SK-N-SH (cell line): ENCODE data around the gene STIM1. TPM values are rescaled to one million over a fixed set of nuclear protein-coding genes. Genes with fewer than 3 reads are reported as not detected.

Experiments
- CTCF ChIA-PET: fragments of 300-600, 350-600 bp; formaldehyde crosslinking; extraction: SDS; loops from one replicate; lab custom pipeline; 2021; lab: Yijun Ruan, JAX
- POLR2A ChIA-PET: fragments of 350-600 bp; sonication (Branson Sonifier 250); formaldehyde crosslinking; extraction: SDS; loops from one replicate; lab custom pipeline; 2020; ENCODE audit warnings: antibody characterized with exemption, inconsistent platforms; lab: Yijun Ruan, JAX
- DNase-seq: peaks from one replicate; pipeline ENCODE4 v3.0.0; 2012
- H2AFZ ChIP-seq: fragments of 200-600 bp; sonication (generic); 2 replicates; pipeline ENCODE4 v1.8.1; 2016; ENCODE audit warnings: antibody characterized with exemption, mild to moderate bottlenecking, low read depth
- H3F3A ChIP-seq: fragments of 200-600 bp; sonication (generic); replicated peaks from 2 replicates; pipeline ENCODE3; 2016; ENCODE audit warnings: antibody characterized with exemption, mild to moderate bottlenecking; ENCODE audit not compliant: insufficient read depth
- H3K27ac ChIP-seq, 2 experiments: fragments of 200-500 bp in 1 of 2; fragments of 200-600 bp in 1 of 2; sonication (Bioruptor generic) in 1 of 2; sonication (generic), shearing (Covaris generic) in 1 of 2; 2 replicates each; pipeline versions ENCODE4 v1.5.1 to v1.6.1; 2014 to 2016; ENCODE audit warnings: low read depth in 2 of 2, inconsistent platforms in 1 of 2, low read length in 1 of 2, mild to moderate bottlenecking in 1 of 2, mixed read lengths in 1 of 2
- H3K27me3 ChIP-seq: fragments of 200-600 bp; sonication (generic), shearing (Covaris generic); 2 replicates; pipeline ENCODE4 v1.6.1; 2016; ENCODE audit warnings: mixed run types; ENCODE audit not compliant: insufficient read depth
- H3K36me3 ChIP-seq, 2 experiments: fragments of 200-500 bp in 1 of 2; fragments of 200-600 bp in 1 of 2; sonication (Bioruptor generic) in 1 of 2; sonication (generic) in 1 of 2; replicated peaks in 1 of 2; 2 replicates each; pipeline versions ENCODE3 to v1.5.1; 2014 to 2016; ENCODE audit warnings: low read length in 1 of 2, mild to moderate bottlenecking in 1 of 2; ENCODE audit not compliant: insufficient read depth in 2 of 2, control insufficient read depth in 1 of 2
- H3K4me1 ChIP-seq, 2 experiments: fragments of 200-500 bp in 1 of 2; fragments of 200-600 bp in 1 of 2; sonication (Bioruptor generic) in 1 of 2; sonication (generic), shearing (Covaris generic) in 1 of 2; 2 replicates each; pipeline versions ENCODE4 v1.5.1 to v1.6.1; 2014 to 2016; ENCODE audit warnings: low read depth in 1 of 2, low read length in 1 of 2, mixed run types in 1 of 2; ENCODE audit not compliant: insufficient read depth in 2 of 2, control insufficient read depth in 1 of 2
- H3K4me2 ChIP-seq: fragments of 200-600 bp; sonication (generic), shearing (Covaris generic); 2 replicates; pipeline ENCODE4 v1.6.1; 2017; ENCODE audit warnings: mixed run types
- H3K4me3 ChIP-seq, 2 experiments: fragments of 200-500 bp in 1 of 2; fragments of 200-600 bp in 1 of 2; sonication (Bioruptor generic) in 1 of 2; sonication (generic), shearing (Covaris generic) in 1 of 2; 2 replicates each; pipeline versions ENCODE4 v1.5.1 to v1.8.1; 2014 to 2016; ENCODE audit warnings: low read depth in 2 of 2, inconsistent platforms in 1 of 2, low read length in 1 of 2, mild to moderate bottlenecking in 1 of 2, mixed read lengths in 1 of 2, moderate library complexity in 1 of 2
- H3K79me2 ChIP-seq: fragments of 200-600 bp; sonication (generic); 2 replicates; pipeline ENCODE4 v1.8.1; 2017; ENCODE audit warnings: mild to moderate bottlenecking; ENCODE audit not compliant: insufficient read depth
- H3K9ac ChIP-seq: fragments of 200-600 bp; sonication (generic); 2 replicates; pipeline ENCODE4 v1.6.1; 2017; ENCODE audit warnings: mixed run types
- H3K9me2 ChIP-seq: fragments of 200-600 bp; sonication (generic); 2 replicates; pipeline ENCODE4 v1.6.1; 2017; ENCODE audit warnings: mixed run types
- H3K9me3 ChIP-seq: fragments of 200-600 bp; sonication (generic); 2 replicates; pipeline ENCODE4 v1.6.1; 2017; ENCODE audit warnings: mixed run types, mild to moderate bottlenecking, moderate library complexity
- H4K20me1 ChIP-seq: fragments of 200-600 bp; sonication (generic); 2 replicates; pipeline ENCODE4 v1.6.1; 2017; ENCODE audit warnings: mild to moderate bottlenecking, mixed run types; ENCODE audit not compliant: insufficient read depth
- ELF1 ChIP-seq: IDR thresholded peaks from 2 replicates; pipeline ENCODE4 v1.4.0; 2012
- EP300 ChIP-seq, 2 experiments: IDR thresholded peaks; 2 replicates each; pipeline versions ENCODE4 v1.4.0 to v1.6.1; 2012; ENCODE audit warnings: borderline replicate concordance in 1 of 2, low read depth in 1 of 2, low read length in 1 of 2
- FOXJ3 ChIP-seq: sonication (generic); formaldehyde crosslinking; IDR thresholded peaks from 2 replicates; pipeline ENCODE4 v1.5.1; 2020; ENCODE audit warnings: mild to moderate bottlenecking, missing genetic modification reagents
- GATA2 ChIP-seq: sonication (generic); formaldehyde crosslinking; IDR thresholded peaks from 2 replicates; pipeline ENCODE4 v1.5.0; 2020; ENCODE audit warnings: mild to moderate bottlenecking, missing genetic modification reagents
- MEF2A ChIP-seq: IDR thresholded peaks from 2 replicates; pipeline ENCODE4 v1.4.0; 2012; ENCODE audit warnings: low read depth, borderline replicate concordance
- NFIC ChIP-seq: IDR thresholded peaks from 2 replicates; pipeline ENCODE4 v1.4.0; 2012; ENCODE audit warnings: borderline replicate concordance
- NRF1 ChIP-seq: IDR thresholded peaks from 2 replicates; pipeline ENCODE4 v1.6.1; 2012; ENCODE audit warnings: low read depth, mild to moderate bottlenecking, low read length
- RAD21 ChIP-seq: IDR thresholded peaks from 2 replicates; pipeline ENCODE4 v1.6.1; 2012; ENCODE audit warnings: mild to moderate bottlenecking, low read length
- REST ChIP-seq: IDR thresholded peaks from 2 replicates; pipeline ENCODE4 v1.6.1; 2012; ENCODE audit warnings: mild to moderate bottlenecking, low read depth, low read length, moderate library complexity
- RFX5 ChIP-seq: IDR thresholded peaks from 2 replicates; pipeline ENCODE4 v1.6.1; 2012; ENCODE audit warnings: mild to moderate bottlenecking, improper control_type of control experiment, low read length
- SIN3A ChIP-seq: IDR thresholded peaks from 2 replicates; pipeline ENCODE4 v1.6.1; 2012; ENCODE audit warnings: low read depth, mild to moderate bottlenecking, low read length, moderate library complexity, borderline replicate concordance
- SMC3 ChIP-seq: IDR thresholded peaks from 2 replicates; pipeline ENCODE4 v1.6.1; 2012; ENCODE audit warnings: low read depth, low read length, improper control_type of control experiment
- TCF12 ChIP-seq: IDR thresholded peaks from 2 replicates; pipeline ENCODE4 v1.4.0; 2012
- TEAD4 ChIP-seq: IDR thresholded peaks from 2 replicates; pipeline ENCODE4 v1.4.0; 2012; ENCODE audit warnings: mild to moderate bottlenecking, borderline replicate concordance; ENCODE audit not compliant: insufficient read depth
- USF1 ChIP-seq: IDR thresholded peaks from 2 replicates; pipeline ENCODE4 v1.4.0; 2012; ENCODE audit warnings: low read depth, borderline replicate concordance
- USF2 ChIP-seq: fragments of 150-350 bp; IDR thresholded peaks from 2 replicates; pipeline ENCODE4 v1.6.1; 2017; ENCODE audit warnings: antibody characterized with exemption, low read length, low read depth, borderline replicate concordance
- ZBTB33 ChIP-seq: IDR thresholded peaks from 2 replicates; pipeline ENCODE4 v1.4.0; 2012; ENCODE audit warnings: low read depth, borderline replicate concordance
- WGBS: methylation state at CpG from one replicate; pipeline ENCODE4 v1.1.6; 2017; ENCODE audit warnings: low lambda C conversion rate; 5-methylcytosine and 5-hydroxymethylcytosine counted together
- polyA plus RNA-seq, 3 experiments: library from polyadenylated mRNA; depleted of rRNA; stranded (reverse); fragments of >200 nt; gene quantifications; 2 replicates each; pipeline ENCODE4 v1.2.3, GENCODE V29; 2012

STIM1 gene
- polyA plus RNA-seq, 1 of the 3 experiments (the other 2 are of a cell fraction), result 29.5 TPM

- Histone ChIP-seq H4K20me1 (no peaks in the 10 kb centered on the region), H3K27me3 (no peaks in the 10 kb centered on the region), H3K4me2 (no peak overlapping the region), H3K4me1 (no peaks in the 10 kb centered on the region), H3K9me3 (no peaks in the 10 kb centered on the region), H3K4me3 (no peak overlapping the region), H3F3A (peaks cover 8% of the 10 kb centered on the region), H2AFZ (no peak overlapping the region), H3K9me2 (no peaks in the 10 kb centered on the region), H3K36me3 (no peaks in the 10 kb centered on the region), H3K27ac (no peak overlapping the region), H3K9ac (no peak overlapping the region), H3K79me2 (no peaks in the 10 kb centered on the region)
- CTCF ChIA-PET, result no interaction called here
- POLR2A ChIA-PET, result no interaction called here
- no peak for DNase-seq
- WGBS, result 50% methylated on average over 2 of the region's 2 CpGs
- TF ChIP-seq TCF12, result no peak
- TF ChIP-seq NRF1, result no peak
- no peak for TF ChIP-seq SIN3A
- TF ChIP-seq USF2, result no peak
- no peak for TF ChIP-seq TEAD4
- TF ChIP-seq ZBTB33, result no peak
- TF ChIP-seq RFX5, result no peak
- TF ChIP-seq FOXJ3 (CRISPR knock-in tag), result no peak
- no peak for TF ChIP-seq ELF1
- TF ChIP-seq REST, result no peak
- TF ChIP-seq MEF2A, result no peak
- no peak for TF ChIP-seq EP300 (IDR thresholded peaks at IDR 0.05; ENCODE audit: borderline replicate concordance in 1 of 2, low read depth in 1 of 2, low read length in 1 of 2)
- no peak for TF ChIP-seq NFIC
- no peak for TF ChIP-seq GATA2
- TF ChIP-seq USF1, result no peak
- no peak for TF ChIP-seq SMC3
- no peak for TF ChIP-seq RAD21
Observed at GRCh38 chr11:4032097-4032496, 176.6 kb downstream of the STIM1 start.
